Measurements from ENCODE around the gene C10orf62. TPM values are rescaled to one million over a fixed set of nuclear protein-coding genes. Genes with fewer than 3 reads are reported as not detected.
"Not testable (repeated sequence)": the region's sequence is repeated elsewhere in the genome, so short reads cannot be mapped to it uniquely, and the experiment has no call there.

The C10orf62 gene
- total RNA-seq, 1 experiment from 2014 or later: not detected

- peak; percentile 85 for DNase-seq
- Histone ChIP-seq H3K4me3 (peak within 1 kb of the TSS; percentile 55), H3K27me3 (no peaks in the 10 kb centered on the region), H3K9me3 (no peaks in the 10 kb centered on the region), H3K36me3 (no peaks in the 10 kb centered on the region)
These were observed 43.7 kb downstream of the C10orf62 start, which contains the start of gene MORN4 for GRCh38 chr10:97632949-97633884. Gene MORN4, minus strand, starts transcription at chr10:97633500. Its CDS starts 13,847 bp downstream, at chr10:97619653.

- Histone ChIP-seq H3K27me3 (no peaks in the 10 kb centered on the region), H3K4me3 (peak overlapping the region; percentile 55), H3K36me3 (no peaks in the 10 kb centered on the region), H3K9me3 (no peaks in the 10 kb centered on the region)
- DNase-seq: peak; percentile 24
These were observed 44.4 kb downstream of the C10orf62 start for GRCh38 chr10:97633921-97634320.

GRCh38 chr10:97635577-97635976, 46.1 kb downstream of the C10orf62 start:
- H3K9me3 ChIP-seq: no peaks in the 10 kb centered on the region
- H3K36me3 ChIP-seq: no peaks in the 10 kb centered on the region
- DNase-seq: no peak
- H3K4me3 ChIP-seq: no peak overlapping the region
- H3K27me3 ChIP-seq: no peaks in the 10 kb centered on the region

- DNase-seq, H3K9me3 ChIP-seq, H3K27me3 ChIP-seq, H3K4me3 ChIP-seq: not testable (repeated sequence)
- H3K36me3 ChIP-seq: peaks cover 11% of the 10 kb centered on the region
These were observed 49.6 kb downstream of the C10orf62 start for GRCh38 chr10:97639090-97639489.

- peak; percentile 99 for DNase-seq
- H3K27me3 ChIP-seq: no peaks in the 10 kb centered on the region
- peaks cover 21% of the 10 kb centered on the region for H3K36me3 ChIP-seq
- H3K9me3 ChIP-seq: no peaks in the 10 kb centered on the region
- peak within 1 kb of the TSS; percentile 83 for H3K4me3 ChIP-seq
These were observed 50.8 kb downstream of the C10orf62 start, which contains the start of gene PI4K2A for GRCh38 chr10:97640174-97640867. Gene PI4K2A, plus strand, starts transcription at chr10:97640671. Its CDS starts 72 bp downstream, at chr10:97640743.

Other genes with a start within 250 kb of the C10orf62 start
- 19.0 and 34.7 TPM in 2 replicates for gene RRP12, start 188.4 kb upstream of the C10orf62 start, total RNA-seq (2014; rRNA removed; shearing (Covaris generic); ENCODE audit: low replicate concordance)
- 577 and 749 TPM in 2 replicates for gene PGAM1, start 163.5 kb upstream of the C10orf62 start, total RNA-seq (2014; rRNA removed; shearing (Covaris generic); ENCODE audit: low replicate concordance)
- 42.8 and 45.6 TPM in 2 replicates for gene EXOSC1, start 143.7 kb upstream of the C10orf62 start, total RNA-seq (2014; rRNA removed; shearing (Covaris generic); ENCODE audit: low replicate concordance)
- gene ZDHHC16, start 143.5 kb upstream of the C10orf62 start, total RNA-seq (2014; rRNA removed; shearing (Covaris generic); ENCODE audit: low replicate concordance): 40.4 and 41.5 TPM in 2 replicates
- 44.3 and 57.6 TPM in 2 replicates for gene MMS19, start 91.3 kb upstream of the C10orf62 start, total RNA-seq (2014; rRNA removed; shearing (Covaris generic); ENCODE audit: low replicate concordance)
- gene UBTD1, start 90.8 kb upstream of the C10orf62 start, total RNA-seq (2014; rRNA removed; shearing (Covaris generic); ENCODE audit: low replicate concordance): 19.3 and 29.7 TPM in 2 replicates
- gene ANKRD2, start 16.9 kb upstream of the C10orf62 start, total RNA-seq (2014; rRNA removed; shearing (Covaris generic); ENCODE audit: low replicate concordance): not detected in 2 replicates
- gene HOGA1, start 5.3 kb upstream of the C10orf62 start, total RNA-seq (2014; rRNA removed; shearing (Covaris generic); ENCODE audit: low replicate concordance): 5.0 and 6.7 TPM in 2 replicates
- 5.7 and 7.0 TPM in 2 replicates for gene MORN4, start 43.8 kb downstream of the C10orf62 start, total RNA-seq (2014; rRNA removed; shearing (Covaris generic); ENCODE audit: low replicate concordance)
- gene PI4K2A, start 51.0 kb downstream of the C10orf62 start, total RNA-seq (2014; rRNA removed; shearing (Covaris generic); ENCODE audit: low replicate concordance): 25.8 and 28.1 TPM in 2 replicates
- gene AVPI1, start 97.5 kb downstream of the C10orf62 start, total RNA-seq (2014; rRNA removed; shearing (Covaris generic); ENCODE audit: low replicate concordance): 14.2 and 20.0 TPM in 2 replicates
- 47.5 and 63.5 TPM in 2 replicates for gene MARVELD1, start 124.0 kb downstream of the C10orf62 start, total RNA-seq (2014; rRNA removed; shearing (Covaris generic); ENCODE audit: low replicate concordance)
- gene ZFYVE27, start 147.4 kb downstream of the C10orf62 start, total RNA-seq (2014; rRNA removed; shearing (Covaris generic); ENCODE audit: low replicate concordance): 9.2 and 18.2 TPM in 2 replicates
- gene SFRP5, start 182.3 kb downstream of the C10orf62 start, total RNA-seq (2014; rRNA removed; shearing (Covaris generic); ENCODE audit: low replicate concordance): not detected in 2 replicates